Activated T-helper 1 cell treated with anti-CD3 and anti-CD28 coated beads, Interleukin-2, amount 50 U/mL, for 16 hours (primary cell): ENCODE results near the gene UMPS.
A peak's percentile ranks its signal among the peaks of the same experiment; 100 is the strongest.

Experiments used
- DNase-seq, 2 donors: peaks; one replicate each; pipeline ENCODE4 v3.0.0-alpha.2; 2020; ENCODE audit warnings: low read depth in 1 of 2, low spot score in 1 of 2

UMPS gene

DNA sequence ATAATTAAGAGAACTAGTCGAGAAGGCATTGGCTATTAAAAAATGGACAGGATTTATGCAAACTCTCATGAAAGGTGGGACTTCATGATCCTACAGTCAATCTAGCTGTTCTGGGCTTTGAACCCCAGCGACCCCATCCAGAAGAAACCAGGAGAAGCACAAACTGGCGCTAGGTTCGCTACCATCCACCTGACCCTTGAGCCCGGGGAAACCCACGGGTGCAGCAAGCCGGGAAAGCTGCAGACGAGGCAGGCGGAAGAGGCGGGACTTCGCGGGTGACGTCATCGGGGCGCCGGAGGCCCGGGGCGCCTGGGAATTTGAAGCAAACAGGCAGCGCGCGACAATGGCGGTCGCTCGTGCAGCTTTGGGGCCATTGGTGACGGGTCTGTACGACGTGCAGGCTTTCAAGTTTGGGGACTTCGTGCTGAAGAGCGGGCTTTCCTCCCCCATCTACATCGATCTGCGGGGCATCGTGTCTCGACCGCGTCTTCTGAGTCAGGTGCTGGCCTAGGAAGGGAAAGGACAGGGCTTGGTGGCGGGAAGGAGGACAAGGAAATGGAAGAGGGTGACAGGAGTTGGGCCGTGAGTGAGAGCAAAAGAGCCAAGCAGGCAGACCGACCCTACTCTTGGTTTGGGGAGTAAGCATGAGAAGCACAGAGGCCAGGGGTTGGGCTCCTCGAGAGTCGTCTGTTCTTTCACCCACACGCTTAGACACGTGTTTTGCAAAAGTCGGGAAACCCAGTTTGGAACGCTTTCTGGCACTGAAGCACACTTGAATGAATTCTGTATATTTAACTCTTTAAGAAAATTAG is at the start of gene UMPS:
Gene UMPS, plus strand, starts transcription at position 324 of the 812 bp plus-strand sequence. Its CDS starts 20 bp downstream, at position 344.
- DNase-seq: peak; percentile 82 to 88

DNA sequence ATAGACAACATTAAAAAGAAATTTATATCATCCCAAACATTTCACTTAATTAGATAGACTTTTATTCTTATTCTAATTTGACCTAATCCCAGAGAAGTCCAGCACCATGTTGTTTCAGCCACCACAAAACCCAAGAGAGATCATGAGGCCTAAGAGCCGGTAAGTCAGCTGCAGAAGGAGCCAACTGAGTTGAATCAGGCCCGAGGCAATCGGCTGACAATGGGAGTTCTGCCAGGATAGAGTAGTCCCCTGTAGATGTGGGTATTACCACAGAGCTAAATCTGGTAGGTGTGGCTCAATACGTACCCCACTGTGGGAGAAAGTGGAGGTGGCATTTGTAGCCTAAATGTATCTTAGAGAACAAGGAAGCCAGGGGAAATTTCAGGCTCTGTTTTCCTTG is 49.7 kb upstream of the UMPS start:
- DNase-seq: no peak

DNA sequence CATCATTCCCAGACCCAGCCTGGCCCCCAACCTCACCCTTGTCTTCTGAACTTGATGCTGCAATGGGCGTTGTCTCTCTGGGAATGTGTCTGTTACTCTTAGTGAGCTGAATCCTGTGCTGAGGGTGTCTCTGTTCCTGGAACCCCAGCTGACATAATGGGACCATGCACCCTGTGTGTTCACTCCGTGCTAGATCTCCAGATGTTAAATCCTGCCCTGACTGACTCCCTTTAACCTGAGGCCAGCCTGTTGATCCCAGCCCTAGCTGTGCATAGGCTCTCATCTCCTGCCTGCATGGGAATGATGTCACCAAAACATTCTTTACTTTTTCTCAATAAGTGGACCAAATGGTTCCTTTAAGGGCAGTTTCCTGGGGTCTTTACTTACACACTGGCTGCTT is 48.0 kb upstream of the UMPS start:
- no peak for DNase-seq

DNA sequence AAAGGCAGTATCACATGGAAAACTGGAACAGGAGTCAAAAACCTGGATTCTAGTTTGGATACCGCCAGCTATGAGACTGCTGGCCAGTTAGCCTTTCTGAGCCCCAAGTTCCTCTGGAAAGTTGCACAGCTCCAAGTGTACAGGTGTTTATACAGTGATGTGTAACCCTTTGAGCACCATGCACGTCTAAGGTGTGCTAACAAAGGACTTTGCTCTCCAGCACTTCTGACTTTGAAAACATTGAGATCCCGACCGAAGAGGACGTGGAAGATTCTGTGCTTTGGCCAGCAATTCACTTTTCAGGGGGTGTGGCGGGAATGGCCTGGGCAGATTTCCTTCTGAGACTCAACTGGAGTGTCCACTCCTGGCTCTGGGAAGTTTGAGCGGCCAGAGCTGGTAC is 45.8 kb upstream of the UMPS start:
- DNase-seq: no peak

DNA sequence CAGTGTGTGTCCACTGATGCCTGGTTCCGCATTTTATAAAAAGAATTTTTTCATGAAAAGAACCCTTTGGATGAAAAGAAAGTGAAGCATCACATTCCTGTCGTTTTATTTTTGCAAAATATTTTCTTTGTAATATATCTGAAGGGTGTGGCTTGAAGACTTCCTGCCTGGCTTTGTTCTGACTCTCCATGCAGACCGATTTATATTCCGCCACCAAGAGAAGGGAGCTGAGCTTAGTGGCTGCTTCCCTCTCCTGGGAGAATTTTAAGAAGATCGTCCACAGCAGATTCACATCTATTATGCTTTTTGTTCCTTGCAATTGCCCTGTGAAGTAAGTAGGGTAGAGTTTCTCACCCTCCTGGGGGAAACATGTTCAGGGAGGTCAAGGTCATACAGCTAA is 45.2 kb upstream of the UMPS start:
- DNase-seq: no peak

DNA sequence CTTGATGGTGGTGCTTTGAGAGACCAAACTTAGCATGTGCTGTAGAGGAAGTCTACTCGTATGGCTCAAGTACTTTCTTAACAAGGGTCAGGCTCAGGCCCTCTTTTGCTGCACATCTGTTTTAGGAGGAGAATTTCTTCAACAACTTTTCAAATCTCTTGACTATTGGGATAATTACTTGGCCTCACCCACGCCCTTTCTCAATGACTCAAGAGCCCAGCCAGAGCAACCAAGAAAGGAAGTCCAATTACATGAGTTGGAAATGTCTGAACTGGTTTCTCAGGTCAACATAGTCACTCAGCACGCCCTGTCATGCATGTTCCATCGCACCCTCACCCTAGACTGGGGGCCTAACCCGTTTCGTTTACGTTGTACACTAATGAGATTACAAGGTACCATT is 44.8 kb upstream of the UMPS start:
- no peak for DNase-seq

DNA sequence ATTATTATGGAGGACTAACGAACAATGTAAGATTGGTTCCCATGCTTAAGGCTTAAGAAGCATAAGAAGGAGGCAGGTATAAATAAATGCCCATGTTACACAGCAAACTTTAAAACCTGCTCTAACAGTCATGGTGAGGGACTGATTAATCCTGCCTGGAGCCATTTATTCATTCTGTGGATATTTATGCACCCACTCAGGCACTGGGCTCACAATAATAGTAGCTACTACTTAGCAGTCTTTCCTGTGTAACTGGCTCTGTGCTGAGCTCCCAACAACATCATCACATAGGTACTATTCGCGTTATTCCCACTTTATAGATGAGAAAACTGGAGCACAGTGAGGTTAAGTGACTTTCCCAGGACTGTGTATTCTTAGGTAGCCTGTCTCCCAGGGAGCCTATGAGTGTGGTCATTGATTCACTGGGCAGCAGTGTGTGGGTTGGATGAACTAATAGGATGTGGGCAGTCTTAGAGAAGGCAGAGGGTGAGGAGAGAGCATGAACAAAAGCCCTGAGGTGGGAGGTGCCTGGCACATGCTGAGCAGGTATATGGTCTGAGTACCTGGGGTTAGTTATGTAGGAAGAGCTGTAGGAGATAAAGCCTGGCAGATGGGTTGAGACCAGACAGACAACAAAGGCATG is 44.1 kb upstream of the UMPS start:
- no peak for DNase-seq

DNA sequence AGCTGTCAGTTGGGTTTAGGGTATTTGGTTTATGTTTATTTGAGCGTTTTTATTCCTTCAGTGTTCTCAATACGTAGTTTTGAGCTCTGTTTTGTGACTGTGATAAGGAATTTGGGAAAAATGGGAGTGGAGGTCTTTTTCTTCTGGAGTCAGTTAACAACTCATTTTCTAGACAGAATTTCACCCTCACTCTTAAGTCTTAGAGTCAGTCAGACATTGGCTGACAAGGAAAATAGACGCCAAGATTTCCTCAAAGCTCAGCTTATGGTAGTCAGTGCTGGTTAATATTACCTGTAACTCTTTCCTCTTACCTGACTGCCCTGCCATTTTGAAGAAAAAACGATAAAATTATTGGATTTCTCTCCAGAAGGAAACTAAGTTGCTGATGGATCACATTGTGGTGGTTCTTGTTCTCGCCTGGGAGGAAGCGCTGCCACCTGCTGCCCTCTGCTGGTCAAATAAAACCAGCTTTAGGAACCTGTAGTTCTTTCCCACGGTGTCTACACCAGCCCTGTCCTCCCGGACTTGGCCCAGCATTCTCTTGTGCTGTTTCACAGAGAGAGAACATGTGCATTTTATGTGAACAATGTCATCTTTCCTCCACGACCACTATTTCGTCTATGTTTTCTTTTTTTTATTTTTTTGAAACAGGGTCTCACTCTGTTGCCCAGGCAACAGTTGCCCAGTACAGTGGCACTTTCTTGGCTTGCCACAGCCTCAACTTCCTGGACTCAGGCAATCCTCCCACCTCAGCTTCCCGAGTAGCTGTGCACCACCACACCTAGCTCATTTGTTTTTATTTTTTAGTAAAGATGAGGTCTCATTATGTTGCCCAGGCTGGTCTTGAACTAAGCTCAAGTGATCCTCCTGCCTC is 41.4 kb upstream of the UMPS start:
- DNase-seq: peak; percentile 44 to 45

DNA sequence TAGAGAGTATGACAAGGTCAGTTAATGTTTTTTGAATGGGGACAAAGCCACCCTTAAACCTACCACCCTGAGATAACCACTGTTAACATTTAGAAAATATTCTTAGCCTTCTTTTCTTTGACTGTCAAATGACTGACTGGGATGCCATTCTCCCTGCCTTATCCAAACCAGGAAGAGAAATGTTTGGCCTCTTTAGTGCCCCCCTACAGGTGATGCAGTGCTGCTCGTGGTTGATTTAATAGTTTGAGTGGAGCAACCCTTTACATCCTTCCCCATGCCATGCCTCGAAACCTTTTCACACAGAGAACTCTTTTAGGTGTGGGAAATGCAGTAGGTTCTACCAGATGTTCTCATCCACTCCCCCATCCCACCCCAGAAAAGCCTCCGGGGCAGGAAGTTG is 38.7 kb upstream of the UMPS start:
- DNase-seq: no peak

DNA sequence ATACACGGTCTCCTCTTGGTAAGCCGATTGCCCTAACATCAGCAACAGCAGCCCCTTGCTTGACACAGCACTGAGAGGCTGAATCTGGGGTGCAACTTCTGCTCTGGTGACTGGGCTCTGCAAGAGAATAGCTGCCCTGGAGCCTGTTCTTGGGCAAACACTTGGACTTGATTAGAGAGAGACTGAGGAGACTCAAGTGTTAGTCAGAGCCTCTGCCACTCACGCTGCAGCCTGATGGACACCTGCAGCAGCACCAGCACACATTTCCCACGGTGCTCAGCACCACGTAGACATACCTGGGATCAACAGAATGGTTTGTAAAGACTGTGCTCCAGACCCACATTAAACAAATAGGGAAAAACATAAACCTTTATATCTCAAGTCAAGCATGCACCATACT is 35.8 kb upstream of the UMPS start:
- DNase-seq: no peak

DNA sequence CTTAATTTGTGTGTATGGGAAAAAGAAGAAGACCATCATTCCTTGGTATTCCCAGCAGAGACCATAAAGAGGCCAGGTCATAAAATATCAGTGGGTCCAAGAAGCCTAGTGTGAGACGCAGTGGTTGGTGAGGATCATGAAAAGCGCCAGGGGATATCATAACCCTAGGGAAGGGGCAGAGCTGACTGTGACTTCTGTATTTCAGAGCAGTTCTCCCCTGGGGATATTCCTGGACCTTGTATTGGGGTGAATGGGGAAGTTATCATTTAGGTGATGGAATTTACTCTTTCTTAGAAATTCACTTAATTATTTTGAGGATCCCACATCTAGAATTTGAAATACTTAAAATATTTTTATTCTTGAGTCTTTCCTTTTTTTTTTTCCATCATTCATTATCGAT is 34.9 kb upstream of the UMPS start:
- no peak for DNase-seq

DNA sequence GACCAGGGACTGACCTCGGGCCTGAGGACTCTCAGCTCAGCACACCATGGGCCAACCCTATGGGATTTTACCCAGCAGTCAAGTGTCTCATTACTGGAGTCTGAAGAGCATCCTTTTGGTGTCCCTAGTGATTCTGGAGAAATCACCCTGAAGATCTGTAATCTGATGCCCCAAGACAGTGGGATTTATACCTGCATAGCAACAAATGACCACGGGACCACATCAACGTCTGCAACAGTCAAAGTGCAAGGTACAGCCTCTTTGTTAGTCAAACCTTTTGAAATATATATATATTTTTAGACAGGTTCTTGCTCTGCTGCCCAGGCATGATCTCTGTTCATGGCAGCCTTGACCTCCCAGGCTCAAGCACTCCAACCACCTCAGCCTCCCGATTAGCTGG is 34.2 kb upstream of the UMPS start:
- no peak for DNase-seq

DNA sequence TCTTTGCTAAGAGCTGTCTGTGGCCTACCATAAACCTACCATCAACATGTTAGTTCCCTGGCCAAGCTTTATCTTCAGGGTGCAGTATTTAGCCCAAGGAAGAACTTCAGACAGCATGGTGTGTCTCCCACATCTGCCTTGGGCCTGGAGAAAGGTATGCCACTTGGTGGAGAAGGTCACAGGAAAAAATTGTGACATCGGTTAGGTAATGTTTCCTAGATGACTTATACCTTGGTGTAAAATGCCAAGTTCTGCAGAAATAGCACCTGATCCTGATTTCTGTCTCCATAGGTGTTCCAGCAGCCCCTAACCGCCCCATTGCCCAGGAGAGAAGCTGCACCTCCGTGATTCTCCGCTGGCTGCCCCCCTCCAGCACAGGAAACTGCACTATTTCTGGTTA is 33.0 kb upstream of the UMPS start:
- DNase-seq: no peak

DNA sequence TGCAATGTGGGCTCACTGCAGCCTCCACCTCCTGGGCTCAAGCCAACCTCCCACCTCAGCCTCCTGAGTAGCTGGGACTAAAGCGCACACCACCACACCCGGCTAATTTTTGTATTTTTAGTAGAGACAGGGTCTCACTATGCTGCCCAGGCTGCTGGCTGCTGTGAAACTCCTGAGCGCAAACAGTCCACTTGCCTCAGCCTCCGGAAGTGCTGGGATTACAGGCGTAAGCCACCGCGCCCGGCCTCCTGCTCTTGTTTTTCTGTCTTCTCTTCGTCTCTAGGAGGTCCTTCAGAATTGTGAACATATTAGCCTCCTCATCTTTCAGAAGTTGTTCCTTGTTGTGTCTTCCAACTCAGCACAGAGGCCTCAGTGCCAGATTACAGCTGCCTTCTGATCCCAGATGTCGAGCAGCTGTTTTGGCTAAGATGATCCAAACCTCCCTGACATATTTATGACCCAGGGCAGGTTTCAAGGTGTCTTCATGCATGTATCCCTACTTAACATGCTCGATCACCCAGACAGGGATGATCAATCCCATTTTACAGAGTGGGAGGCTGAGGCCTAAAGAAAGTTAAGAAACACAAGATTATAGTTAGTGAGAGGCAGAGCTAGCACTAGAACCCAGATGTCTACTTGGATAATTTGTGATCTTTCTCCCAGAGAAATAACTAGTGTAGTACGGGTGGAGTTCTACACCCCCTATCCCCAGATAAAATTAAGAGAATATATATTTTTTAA is 32.1 kb upstream of the UMPS start:
- DNase-seq: no peak

DNA sequence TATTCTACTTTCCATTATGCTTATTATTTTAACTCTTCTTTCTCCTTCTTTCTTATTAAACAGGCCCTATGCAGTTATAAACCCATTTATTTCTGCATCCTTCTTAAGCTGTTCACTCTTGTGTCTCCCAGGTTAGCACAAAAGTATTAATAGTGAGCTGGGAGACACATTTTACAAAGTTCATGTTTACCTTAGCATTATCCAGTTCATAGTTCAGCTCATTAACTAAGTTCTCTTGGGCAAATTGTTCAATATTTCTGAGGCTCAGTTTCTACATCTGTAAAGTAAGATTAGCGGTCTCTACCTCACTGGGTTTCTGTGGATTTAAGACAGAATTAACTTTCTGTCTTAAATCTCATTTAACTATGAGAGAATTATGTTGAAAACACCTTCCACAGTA is 31.2 kb upstream of the UMPS start:
- no peak for DNase-seq

DNA sequence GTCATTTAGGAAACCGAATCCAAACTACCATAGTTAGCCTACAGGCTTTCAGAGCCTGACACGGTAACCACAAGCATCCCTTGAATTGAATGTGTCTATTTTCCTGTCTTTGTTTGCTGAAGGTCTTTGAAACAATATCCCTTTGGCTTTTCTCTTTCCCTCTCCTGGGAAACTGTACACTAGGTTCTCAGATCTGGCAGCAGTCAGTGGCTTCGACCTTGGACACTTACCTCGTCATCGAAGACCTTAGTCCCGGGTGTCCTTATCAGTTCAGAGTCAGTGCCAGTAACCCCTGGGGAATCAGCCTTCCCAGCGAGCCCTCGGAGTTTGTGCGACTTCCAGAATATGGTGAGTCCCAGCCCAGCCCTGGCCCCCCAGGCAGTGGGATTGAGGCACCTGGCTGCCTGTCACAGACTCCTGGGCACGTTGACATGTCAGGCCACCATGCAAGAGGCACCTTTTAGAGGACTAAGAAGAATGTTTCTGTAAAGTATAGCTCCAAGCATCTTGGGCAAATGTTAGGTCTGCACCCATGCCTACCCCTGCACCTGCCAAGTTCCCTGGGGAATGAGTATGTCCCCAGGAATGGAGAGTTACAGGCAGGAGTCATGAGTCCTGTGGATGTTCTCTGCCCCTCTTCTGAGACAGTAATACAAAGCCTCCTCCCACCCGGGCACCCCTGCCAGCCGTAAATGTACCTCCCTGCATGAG is 30.4 kb upstream of the UMPS start:
- DNase-seq: no peak

DNA sequence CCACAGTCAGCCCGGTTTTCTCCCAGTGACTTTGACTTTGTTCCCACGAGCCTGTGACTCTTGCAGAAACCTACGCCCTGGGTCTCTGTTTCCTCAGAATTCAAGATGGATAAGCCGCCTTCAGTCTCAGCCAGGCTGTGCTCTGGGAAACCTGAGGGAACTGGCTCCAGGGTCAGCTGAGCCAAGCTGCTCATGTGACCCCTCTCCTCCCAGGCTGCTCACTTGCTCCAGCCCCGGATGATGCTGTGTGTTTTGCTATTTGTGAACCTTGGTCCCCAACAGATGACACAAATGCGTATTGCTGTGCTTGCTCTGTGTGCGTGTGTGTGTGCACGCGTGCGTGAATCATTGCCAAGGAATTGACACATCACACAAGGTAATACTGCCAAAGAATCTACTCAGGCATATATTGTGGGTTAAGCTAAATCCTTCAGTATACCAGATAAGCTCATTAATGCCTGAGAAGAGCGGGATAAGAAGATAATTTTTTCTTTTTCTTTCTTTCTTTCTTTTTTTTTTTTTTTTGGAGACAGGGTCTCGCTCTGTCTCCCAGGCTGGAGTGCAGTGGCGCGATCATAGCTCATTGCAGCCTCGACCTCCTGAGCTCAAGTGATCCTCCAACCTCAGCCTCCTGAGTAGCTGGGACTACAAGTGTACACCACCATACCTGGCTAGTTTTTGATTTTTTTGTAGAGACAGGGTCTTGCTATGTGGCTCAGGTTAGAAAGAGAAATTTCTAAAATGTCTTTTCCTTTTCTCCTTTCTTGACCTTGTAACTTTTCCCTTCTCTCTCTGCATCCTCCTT is 29.2 kb upstream of the UMPS start:
- DNase-seq: no peak

DNA sequence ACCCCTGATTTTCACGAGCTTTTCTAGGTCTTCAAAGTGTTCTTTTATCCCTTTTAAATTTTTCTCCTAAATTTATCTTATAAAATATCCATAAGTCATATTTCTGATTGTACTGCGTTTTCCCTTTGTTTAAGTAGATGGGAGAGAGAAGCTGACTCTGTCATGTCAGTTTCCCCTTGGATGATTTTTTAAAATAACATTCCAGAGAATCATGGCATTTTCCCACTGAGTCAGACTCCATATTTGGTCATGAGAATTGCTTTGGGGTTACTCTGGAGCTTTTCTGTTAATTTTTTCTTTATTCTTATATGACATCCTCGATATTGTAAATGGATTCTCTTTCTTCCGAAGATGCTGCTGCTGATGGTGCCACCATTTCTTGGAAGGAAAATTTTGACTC is 28.6 kb upstream of the UMPS start:
- DNase-seq: no peak

DNA sequence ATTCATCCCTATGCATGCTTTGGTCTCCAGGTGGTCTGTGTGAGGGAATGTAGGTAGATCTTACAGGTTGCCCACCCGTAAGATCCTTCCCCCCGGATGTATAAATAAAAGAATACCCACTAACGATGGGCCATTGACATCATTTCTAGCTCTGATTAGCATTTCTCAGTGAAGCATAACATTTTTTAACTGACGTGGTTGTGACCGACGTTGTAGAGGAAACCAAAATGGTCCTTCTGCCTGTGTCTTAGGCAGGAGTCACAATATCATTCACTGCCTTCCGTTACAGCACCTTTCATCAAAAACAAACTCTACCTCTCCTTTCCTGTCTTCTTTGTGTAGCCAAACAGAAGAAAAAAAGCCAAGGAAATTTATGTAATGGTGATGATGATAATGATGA is 27.3 kb upstream of the UMPS start:
- no peak for DNase-seq

DNA sequence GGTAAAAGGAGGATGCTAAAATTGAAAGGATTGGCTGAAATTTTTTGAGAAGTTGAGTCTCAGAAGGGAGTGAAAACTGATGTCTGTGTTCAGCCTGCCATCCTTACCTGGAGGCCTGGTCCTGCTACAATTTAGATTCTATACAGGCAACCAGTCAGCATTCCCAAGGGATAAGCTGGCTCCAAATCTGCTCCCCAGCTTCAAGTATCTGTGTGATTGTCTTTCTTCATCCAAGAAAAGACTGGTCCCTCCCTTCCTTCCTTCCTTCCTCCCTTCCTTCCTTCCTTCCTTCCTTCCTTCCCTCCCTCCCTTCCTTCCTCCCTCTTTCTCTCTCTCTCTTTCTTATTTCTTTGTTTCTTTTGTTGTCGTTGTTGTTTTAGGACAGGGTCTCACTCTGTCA is 24.7 kb upstream of the UMPS start:
- DNase-seq: no peak
